PC-3 (cell line): Measurements from ENCODE around the gene N4BP2L2.

Experiments used
- EZH2 ChIP-seq: fragments of 300-600 bp; sonication (generic); IDR thresholded peaks from one replicate; pipeline ENCODE4 v1.6.1; 2017; ENCODE audit warnings: antibody characterized with exemption, mild to moderate bottlenecking, low read length; ENCODE audit not compliant: unreplicated experiment
- EZH2phosphoT487 ChIP-seq: fragments of 300-600 bp; sonication (generic); IDR thresholded peaks from 2 replicates; pipeline ENCODE4 v1.6.1; 2018; ENCODE audit warnings: mild to moderate bottlenecking, antibody characterized with exemption, low read length, borderline replicate concordance
- TF ChIP-seq, protein P1 (sequence below): fragments of 300-600 bp; sonication (generic); conservative IDR thresholded peaks from 2 replicates; pipeline ENCODE4 v1.5.1; 2017; ENCODE audit warnings: antibody characterized with exemption, low read depth, mild to moderate bottlenecking, low read length

DNA sequence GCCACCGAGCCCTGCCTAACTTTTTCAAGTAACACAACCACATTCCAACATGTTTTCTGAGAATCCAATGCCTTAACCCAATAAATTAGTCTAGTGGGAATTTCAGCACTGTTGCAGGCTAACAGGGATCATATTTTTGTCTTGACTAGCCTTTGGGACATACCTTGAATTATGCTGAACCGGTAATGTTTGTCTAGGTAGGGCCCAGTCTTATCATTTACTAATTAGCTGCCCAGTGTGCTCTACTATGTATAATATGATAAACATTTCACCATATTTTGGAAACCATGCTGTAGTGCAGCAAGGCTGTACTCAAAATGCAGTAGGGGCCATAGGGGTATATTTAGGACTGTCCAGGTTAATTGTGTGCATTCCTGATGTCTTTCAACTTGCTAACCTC is 44.4 kb upstream of the N4BP2L2 start:
- TF ChIP-seq, protein P1, sequence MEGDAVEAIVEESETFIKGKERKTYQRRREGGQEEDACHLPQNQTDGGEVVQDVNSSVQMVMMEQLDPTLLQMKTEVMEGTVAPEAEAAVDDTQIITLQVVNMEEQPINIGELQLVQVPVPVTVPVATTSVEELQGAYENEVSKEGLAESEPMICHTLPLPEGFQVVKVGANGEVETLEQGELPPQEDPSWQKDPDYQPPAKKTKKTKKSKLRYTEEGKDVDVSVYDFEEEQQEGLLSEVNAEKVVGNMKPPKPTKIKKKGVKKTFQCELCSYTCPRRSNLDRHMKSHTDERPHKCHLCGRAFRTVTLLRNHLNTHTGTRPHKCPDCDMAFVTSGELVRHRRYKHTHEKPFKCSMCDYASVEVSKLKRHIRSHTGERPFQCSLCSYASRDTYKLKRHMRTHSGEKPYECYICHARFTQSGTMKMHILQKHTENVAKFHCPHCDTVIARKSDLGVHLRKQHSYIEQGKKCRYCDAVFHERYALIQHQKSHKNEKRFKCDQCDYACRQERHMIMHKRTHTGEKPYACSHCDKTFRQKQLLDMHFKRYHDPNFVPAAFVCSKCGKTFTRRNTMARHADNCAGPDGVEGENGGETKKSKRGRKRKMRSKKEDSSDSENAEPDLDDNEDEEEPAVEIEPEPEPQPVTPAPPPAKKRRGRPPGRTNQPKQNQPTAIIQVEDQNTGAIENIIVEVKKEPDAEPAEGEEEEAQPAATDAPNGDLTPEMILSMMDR, result no peak
- no peak for TF ChIP-seq EZH2phosphoT487
- TF ChIP-seq EZH2, result no peak
